ENCODE measurements around the gene CCL27.

DNA sequence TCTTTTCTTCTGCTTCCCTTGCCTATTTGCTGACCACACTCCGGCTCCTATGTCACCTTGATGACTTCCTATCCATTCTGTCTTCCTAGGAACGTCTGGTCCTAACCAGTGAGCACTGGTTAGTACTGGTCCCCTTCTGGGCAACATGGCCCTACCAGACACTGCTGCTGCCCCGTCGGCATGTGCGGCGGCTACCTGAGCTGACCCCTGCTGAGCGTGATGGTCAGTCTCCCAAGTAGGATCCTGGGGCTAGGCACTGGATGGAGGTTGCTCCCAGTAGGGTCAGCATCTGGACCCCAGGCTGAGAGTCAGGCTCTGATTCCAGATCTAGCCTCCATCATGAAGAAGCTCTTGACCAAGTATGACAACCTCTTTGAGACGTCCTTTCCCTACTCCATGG is 13.8 kb downstream of the CCL27 start:
- TF ChIP-seq POLR2AphosphoS5 (IDR thresholded peaks at IDR 0.05; ENCODE audit: low read depth, low read length): no peak
- TF ChIP-seq, protein P1, sequence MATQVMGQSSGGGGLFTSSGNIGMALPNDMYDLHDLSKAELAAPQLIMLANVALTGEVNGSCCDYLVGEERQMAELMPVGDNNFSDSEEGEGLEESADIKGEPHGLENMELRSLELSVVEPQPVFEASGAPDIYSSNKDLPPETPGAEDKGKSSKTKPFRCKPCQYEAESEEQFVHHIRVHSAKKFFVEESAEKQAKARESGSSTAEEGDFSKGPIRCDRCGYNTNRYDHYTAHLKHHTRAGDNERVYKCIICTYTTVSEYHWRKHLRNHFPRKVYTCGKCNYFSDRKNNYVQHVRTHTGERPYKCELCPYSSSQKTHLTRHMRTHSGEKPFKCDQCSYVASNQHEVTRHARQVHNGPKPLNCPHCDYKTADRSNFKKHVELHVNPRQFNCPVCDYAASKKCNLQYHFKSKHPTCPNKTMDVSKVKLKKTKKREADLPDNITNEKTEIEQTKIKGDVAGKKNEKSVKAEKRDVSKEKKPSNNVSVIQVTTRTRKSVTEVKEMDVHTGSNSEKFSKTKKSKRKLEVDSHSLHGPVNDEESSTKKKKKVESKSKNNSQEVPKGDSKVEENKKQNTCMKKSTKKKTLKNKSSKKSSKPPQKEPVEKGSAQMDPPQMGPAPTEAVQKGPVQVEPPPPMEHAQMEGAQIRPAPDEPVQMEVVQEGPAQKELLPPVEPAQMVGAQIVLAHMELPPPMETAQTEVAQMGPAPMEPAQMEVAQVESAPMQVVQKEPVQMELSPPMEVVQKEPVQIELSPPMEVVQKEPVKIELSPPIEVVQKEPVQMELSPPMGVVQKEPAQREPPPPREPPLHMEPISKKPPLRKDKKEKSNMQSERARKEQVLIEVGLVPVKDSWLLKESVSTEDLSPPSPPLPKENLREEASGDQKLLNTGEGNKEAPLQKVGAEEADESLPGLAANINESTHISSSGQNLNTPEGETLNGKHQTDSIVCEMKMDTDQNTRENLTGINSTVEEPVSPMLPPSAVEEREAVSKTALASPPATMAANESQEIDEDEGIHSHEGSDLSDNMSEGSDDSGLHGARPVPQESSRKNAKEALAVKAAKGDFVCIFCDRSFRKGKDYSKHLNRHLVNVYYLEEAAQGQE (IDR thresholded peaks at IDR 0.05; ENCODE audit: insufficient read depth in 1 of 2, low read depth in 2 of 2, low read length in 2 of 2): no peak

All from PFSK-1 (cell line).